MM.1S (cell line): ENCODE data around the gene PAQR5.

Experiments
- DNase-seq: peaks from one replicate; pipeline ENCODE4 v3.0.0-alpha.2; 2015
- H2AFZ ChIP-seq: fragments of 300-600 bp; sonication (generic); 2 replicates; pipeline ENCODE4 v1.6.0; 2016; ENCODE audit warnings: antibody characterized with exemption, low read length
- H3F3A ChIP-seq: fragments of 300-600 bp; sonication (generic); 2 replicates; pipeline ENCODE4 v1.6.1; 2016; ENCODE audit warnings: mild to moderate bottlenecking, antibody characterized with exemption, low read length, moderate library complexity, mixed read lengths; ENCODE audit not compliant: insufficient read depth
- H3K27ac ChIP-seq: fragments of 300-600 bp; sonication (generic); 2 replicates; pipeline ENCODE4 v1.5.1; 2016; ENCODE audit warnings: mild to moderate bottlenecking, low read length
- H3K27me3 ChIP-seq: fragments of 300-600 bp; sonication (generic); replicated peaks from 2 replicates; pipeline ENCODE4 v1.6.0; 2016; ENCODE audit warnings: low read length; ENCODE audit not compliant: insufficient read depth
- H3K36me3 ChIP-seq: fragments of 300-600 bp; sonication (generic); replicated peaks from 2 replicates; pipeline ENCODE4 v1.6.1; 2016; ENCODE audit warnings: mild to moderate bottlenecking, low read length, mixed read lengths; ENCODE audit not compliant: insufficient read depth
- H3K4me1 ChIP-seq: fragments of 300-600 bp; sonication (generic); 2 replicates; pipeline ENCODE4 v1.6.1; 2016; ENCODE audit warnings: low read length, mixed read lengths
- H3K4me2 ChIP-seq: fragments of 300-600 bp; sonication (generic); 2 replicates; pipeline ENCODE4 v1.6.0; 2016; ENCODE audit warnings: low read depth, low read length
- H3K4me3 ChIP-seq: fragments of 300-600 bp; sonication (generic); 2 replicates; pipeline ENCODE4 v1.5.1; 2016; ENCODE audit warnings: low read length, mixed read lengths
- H3K79me2 ChIP-seq: fragments of 300-600 bp; sonication (generic); 2 replicates; pipeline ENCODE4 v1.6.1; 2016; ENCODE audit warnings: mixed run types, low read length, mixed read lengths
- H3K9ac ChIP-seq: fragments of 300-600 bp; sonication (generic); 2 replicates; pipeline ENCODE4 v1.6.1; 2016; ENCODE audit warnings: low read length, mixed read lengths
- H3K9me2 ChIP-seq: fragments of 300-600 bp; sonication (generic); replicated peaks from 2 replicates; pipeline ENCODE4 v1.6.1; 2016; ENCODE audit warnings: mild to moderate bottlenecking, low read length, mixed read lengths; ENCODE audit not compliant: insufficient read depth
- H3K9me3 ChIP-seq: fragments of 300-600 bp; sonication (generic); replicated peaks from 2 replicates; pipeline ENCODE4 v1.6.1; 2016; ENCODE audit warnings: mild to moderate bottlenecking, low read length, mixed read lengths; ENCODE audit not compliant: insufficient read depth
- H4K20me1 ChIP-seq: fragments of 300-600 bp; sonication (generic); 2 replicates; pipeline ENCODE4 v1.6.1; 2016; ENCODE audit warnings: mild to moderate bottlenecking, low read length, moderate library complexity, mixed read lengths; ENCODE audit not compliant: insufficient read depth
- CTCF ChIP-seq: fragments of 300-600 bp; sonication (generic); IDR thresholded peaks from 2 replicates; pipeline ENCODE4 v1.5.1; 2016; ENCODE audit warnings: antibody characterized with exemption, low read length, mixed read lengths
- EZH2 ChIP-seq: fragments of 300-600 bp; sonication (generic); optimal IDR thresholded peaks from 2 replicates; pipeline ENCODE3; 2017; ENCODE audit warnings: low read depth, mild to moderate bottlenecking, antibody characterized with exemption, low read length, mixed read lengths
- EZH2phosphoT487 ChIP-seq: fragments of 300-600 bp; sonication (generic); IDR thresholded peaks from 2 replicates; pipeline ENCODE4 v1.6.1; 2018; ENCODE audit warnings: antibody characterized with exemption, low read length

The PAQR5 gene

GRCh38 chr15:69398491-69398891 is 99.8 kb downstream of the PAQR5 start:
- H3K79me2 ChIP-seq, result no peaks in the 10 kb centered on the region
- DNase-seq, result no peak
- H3K27me3 ChIP-seq, result no peaks in the 10 kb centered on the region
- no peaks in the 10 kb centered on the region for H3K36me3 ChIP-seq
- no peaks in the 10 kb centered on the region for H3F3A ChIP-seq
- H3K9me3 ChIP-seq, result no peaks in the 10 kb centered on the region
- H3K4me2 ChIP-seq, result no peak overlapping the region
- H3K4me3 ChIP-seq, result no peak overlapping the region
- H3K9ac ChIP-seq, result no peak overlapping the region
- H2AFZ ChIP-seq, result no peak overlapping the region
- H4K20me1 ChIP-seq, result no peaks in the 10 kb centered on the region
- H3K9me2 ChIP-seq, result no peaks in the 10 kb centered on the region
- no peak overlapping the region for H3K27ac ChIP-seq
- TF ChIP-seq CTCF, result no peak
- TF ChIP-seq EZH2phosphoT487, result no peak
- no peak for TF ChIP-seq EZH2
- H3K4me1 ChIP-seq, result 0 out of 2 replicates have a peak, but pooled peaks cover 4% of the 10 kb centered on the region

GRCh38 chr15:69400850-69401249 is 102.1 kb downstream of the PAQR5 start:
- H3K9me2 ChIP-seq, result no peaks in the 10 kb centered on the region
- no peaks in the 10 kb centered on the region for H3K9me3 ChIP-seq

GRCh38 chr15:69402816-69403215 is 104.1 kb downstream of the PAQR5 start:
- Histone ChIP-seq H3F3A (no peaks in the 10 kb centered on the region), H3K9me2 (no peaks in the 10 kb centered on the region), H2AFZ (no peak overlapping the region), H3K36me3 (no peaks in the 10 kb centered on the region), H3K9ac (no peak overlapping the region), H3K4me2 (no peak overlapping the region), H3K27ac (no peak overlapping the region), H3K79me2 (no peaks in the 10 kb centered on the region), H3K27me3 (no peaks in the 10 kb centered on the region), H4K20me1 (no peaks in the 10 kb centered on the region), H3K4me1 (no peaks in the 10 kb centered on the region), H3K4me3 (no peak overlapping the region), H3K9me3 (no peaks in the 10 kb centered on the region)
- TF ChIP-seq EZH2phosphoT487, result no peak
- no peak for TF ChIP-seq CTCF
- TF ChIP-seq EZH2, result no peak
- DNase-seq, result no peak

More at GRCh38 chr15:69400850-69401249, 102.1 kb downstream of the PAQR5 start:
- Histone ChIP-seq H3K27ac (no peak overlapping the region), H3K79me2 (no peaks in the 10 kb centered on the region), H2AFZ (no peak overlapping the region), H3K4me3 (no peak overlapping the region), H3F3A (no peaks in the 10 kb centered on the region), H3K4me2 (no peak overlapping the region), H3K9ac (no peak overlapping the region), H3K27me3 (no peaks in the 10 kb centered on the region), H3K4me1 (no peaks in the 10 kb centered on the region), H4K20me1 (no peaks in the 10 kb centered on the region), H3K36me3 (no peaks in the 10 kb centered on the region)
- no peak for DNase-seq
- no peak for TF ChIP-seq CTCF
- no peak for TF ChIP-seq EZH2
- no peak for TF ChIP-seq EZH2phosphoT487
